A673 (cell line): ENCODE data around the gene PCCA.

Experiments
- CTCF ChIP-seq: fragments of 300-800, 200-600 bp; sonication (generic); conservative IDR thresholded peaks from 2 replicates; pipeline ENCODE4 v1.5.1; 2017; ENCODE audit warnings: low read depth, mild to moderate bottlenecking, antibody characterized with exemption, low read length, moderate library complexity, mixed read lengths
- EZH2 ChIP-seq: fragments of 200-600 bp; sonication (generic); IDR thresholded peaks from 2 replicates; pipeline ENCODE4 v1.6.1; 2017; ENCODE audit warnings: borderline replicate concordance, low read depth, mild to moderate bottlenecking, mixed read lengths, antibody characterized with exemption, low read length; ENCODE audit not compliant: poor library complexity, severe bottlenecking

- TF ChIP-seq CTCF (no peak), EZH2 (no peak)
These were observed 225.4 kb downstream of the PCCA start for GRCh38 chr13:100314132-100314910.
